Tibial nerve (tissue), 4 donors: ENCODE measurements around the gene VPS26B. TPM values are rescaled to one million over a fixed set of nuclear protein-coding genes. Genes with fewer than 3 reads are reported as not detected.
"Not testable (repeated sequence)": the region's sequence is repeated elsewhere in the genome, so short reads cannot be mapped to it uniquely, and the experiment has no call there.

Experiments
- DNase-seq, 2 donors: peaks; one replicate each; pipeline ENCODE4 v3.0.0-alpha.2; 2019; ENCODE audit warnings: low spot score in 2 of 2
- H3K27ac ChIP-seq, 4 donors: fragments of 200-600 bp; sonication (generic) in 3 of 4; one replicate each; pipeline ENCODE4 v1.5.1; 2017 to 2019; ENCODE audit warnings: mild to moderate bottlenecking in 1 of 4
- H3K27me3 ChIP-seq, 2 donors: fragments of 200-600 bp; sonication (generic) in 1 of 2; one replicate each; pipeline versions ENCODE4 v1.5.1 to v1.6.0; 2017 to 2019
- H3K36me3 ChIP-seq, 3 donors: fragments of 200-600 bp; sonication (generic); one replicate each; pipeline ENCODE4 v1.5.1; 2018 to 2019
- H3K4me1 ChIP-seq, 4 donors: fragments of 200-600 bp; sonication (generic) in 3 of 4; one replicate each; pipeline ENCODE4 v1.5.1; 2017 to 2019
- H3K4me3 ChIP-seq, 4 donors: fragments of 200-600 bp; sonication (generic) in 3 of 4; one replicate each; pipeline ENCODE4 v1.5.1; 2017 to 2019; ENCODE audit warnings: mild to moderate bottlenecking in 1 of 4, moderate library complexity in 1 of 4
- H3K9me3 ChIP-seq, 4 donors: fragments of 200-600 bp; sonication (generic) in 3 of 4; one replicate each; pipeline ENCODE4 v1.5.1; 2017 to 2019
- EP300 ChIP-seq, 2 donors: sonication (generic); formaldehyde crosslinking; IDR thresholded peaks; one replicate each; pipeline ENCODE4 v1.6.1; 2017; ENCODE audit warnings: antibody characterized with exemption in 2 of 2, mild to moderate bottlenecking in 1 of 2
- POLR2A ChIP-seq, 2 donors: fragments of 450-650 bp; IDR thresholded peaks; one replicate each; pipeline ENCODE4 v1.6.1; 2017; ENCODE audit warnings: antibody characterized with exemption in 2 of 2, mild to moderate bottlenecking in 2 of 2, moderate library complexity in 2 of 2
- WGBS, 2 donors: methylation state at CpG; one replicate each; pipeline ENCODE4 v1.1.5; 2018; 5-methylcytosine and 5-hydroxymethylcytosine counted together
- total RNA-seq, 4 donors: library from RNA; depleted of rRNA; stranded (reverse); fragments of >200 nt; gene quantifications; one replicate each; pipeline ENCODE4 v1.1.0, GENCODE V29; 2016
- TF ChIP-seq, protein P1 (sequence below), 5 experiments: fragments of 200-600 bp in 3 of 5; fragments of 450-650 bp in 2 of 5; sonication (generic) in 3 of 5; IDR thresholded peaks; one replicate each; pipeline ENCODE4 v1.5.1; 2016 to 2019; ENCODE audit warnings: antibody characterized with exemption in 5 of 5, mild to moderate bottlenecking in 3 of 5, moderate library complexity in 2 of 5

Gene VPS26B
- 10 to 100 TPM; 32.7 to 35.9 (median 33.3) TPM for total RNA-seq

DNA sequence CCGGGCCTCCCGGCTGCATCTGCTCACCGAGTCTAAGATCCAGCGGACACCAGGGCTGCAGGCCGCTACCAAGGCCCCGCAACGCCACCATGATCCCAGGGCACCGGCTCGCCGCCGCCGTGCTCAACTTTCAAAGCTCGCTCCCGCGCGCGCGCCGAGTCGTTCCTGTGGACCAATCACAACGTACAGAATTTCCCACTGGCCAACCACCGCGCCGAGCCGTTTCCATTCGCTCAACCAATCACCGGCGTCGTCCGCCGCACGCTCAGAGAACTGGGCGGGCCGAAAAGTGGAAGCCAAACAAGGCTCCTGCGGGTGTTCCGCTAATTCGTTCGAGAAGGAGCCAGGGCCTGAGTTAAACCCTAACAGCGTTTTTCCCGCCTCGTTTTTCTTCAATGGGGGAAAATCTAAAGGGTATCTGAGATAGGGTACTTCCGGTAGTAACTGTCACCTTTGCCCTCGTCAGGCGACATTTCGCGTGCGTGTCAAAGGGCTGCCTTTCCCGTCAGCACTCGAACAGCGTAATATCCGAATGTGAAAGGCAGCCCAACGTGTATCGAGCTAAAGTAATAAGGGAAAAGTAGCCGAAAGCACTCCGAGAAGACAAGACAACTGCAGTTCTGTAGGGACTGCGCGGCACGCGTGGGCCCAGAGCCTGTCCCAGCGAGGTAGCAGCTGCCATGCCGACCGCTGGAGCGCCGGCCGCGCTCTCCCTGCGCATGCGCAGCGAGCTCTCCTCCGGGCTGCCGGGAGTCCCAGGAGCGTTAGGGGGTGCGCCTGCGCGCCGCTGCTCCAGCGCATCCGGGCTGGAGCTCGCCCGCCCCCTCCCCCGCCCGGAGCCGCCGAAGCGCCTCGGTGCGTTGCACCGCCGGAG lies at the start of gene VPS26B, which contains the start of gene NCAPD3:
VPS26B (plus strand) TSS at position 836 of the 874 bp plus-strand sequence. CDS start 452 bp downstream, outside the sequence.
NCAPD3 (minus strand) TSS at position 132 of the 874 bp plus-strand sequence; CDS start at position 91, 41 bp downstream.
- Histone ChIP-seq H3K4me1 (peaks cover 0 to 50% (median 18%) of the 10 kb centered on the region in 4 donors), H3K9me3 (no peaks in the 10 kb centered on the region), H3K4me3 (peak within 1 kb of the TSS; percentile 56 to 86 (median 74)), H3K36me3 (peaks cover 0 to 14% (median 0%) of the 10 kb centered on the region in 3 donors), H3K27me3 (no peaks in the 10 kb centered on the region), H3K27ac (peak within 1 kb of the TSS; percentile 89 to 97 (median 93))
- 0% methylated on average over 51 to 76 of the region's 89 CpGs for WGBS, 2 donors
- peak; percentile 95 to 96 for DNase-seq
- TF ChIP-seq POLR2A (IDR thresholded peaks at IDR 0.05) (peak; percentile 99 to 100), EP300 (IDR thresholded peaks at IDR 0.05) (peak; percentile 50 to 100)
- TF ChIP-seq, protein P1, sequence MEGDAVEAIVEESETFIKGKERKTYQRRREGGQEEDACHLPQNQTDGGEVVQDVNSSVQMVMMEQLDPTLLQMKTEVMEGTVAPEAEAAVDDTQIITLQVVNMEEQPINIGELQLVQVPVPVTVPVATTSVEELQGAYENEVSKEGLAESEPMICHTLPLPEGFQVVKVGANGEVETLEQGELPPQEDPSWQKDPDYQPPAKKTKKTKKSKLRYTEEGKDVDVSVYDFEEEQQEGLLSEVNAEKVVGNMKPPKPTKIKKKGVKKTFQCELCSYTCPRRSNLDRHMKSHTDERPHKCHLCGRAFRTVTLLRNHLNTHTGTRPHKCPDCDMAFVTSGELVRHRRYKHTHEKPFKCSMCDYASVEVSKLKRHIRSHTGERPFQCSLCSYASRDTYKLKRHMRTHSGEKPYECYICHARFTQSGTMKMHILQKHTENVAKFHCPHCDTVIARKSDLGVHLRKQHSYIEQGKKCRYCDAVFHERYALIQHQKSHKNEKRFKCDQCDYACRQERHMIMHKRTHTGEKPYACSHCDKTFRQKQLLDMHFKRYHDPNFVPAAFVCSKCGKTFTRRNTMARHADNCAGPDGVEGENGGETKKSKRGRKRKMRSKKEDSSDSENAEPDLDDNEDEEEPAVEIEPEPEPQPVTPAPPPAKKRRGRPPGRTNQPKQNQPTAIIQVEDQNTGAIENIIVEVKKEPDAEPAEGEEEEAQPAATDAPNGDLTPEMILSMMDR (IDR thresholded peaks at IDR 0.05), result peak in 1 of 5 experiments; percentile 63

DNA sequence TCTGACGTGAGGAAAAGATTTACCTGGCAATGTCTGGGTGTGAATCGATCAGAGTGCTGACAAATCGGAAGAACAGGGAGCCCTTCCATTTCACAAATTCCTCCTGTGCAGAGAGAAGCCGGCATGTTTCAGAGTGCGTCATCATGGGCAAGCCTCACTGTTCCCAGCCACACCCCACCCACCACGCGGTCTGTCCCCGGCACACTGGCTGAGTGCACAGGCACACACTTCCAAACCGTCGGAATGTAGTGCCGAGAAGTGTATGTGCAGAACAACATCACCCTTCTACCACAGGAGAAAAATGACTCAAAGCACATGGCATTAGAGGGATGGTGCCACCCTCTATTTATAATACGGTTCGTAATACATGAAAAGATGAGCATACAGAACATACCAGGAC lies 48.2 kb upstream of the VPS26B start:
- peaks cover 0 to 73% (median 0%) of the 10 kb centered on the region in 3 donors for H3K36me3 ChIP-seq
- WGBS, 2 donors, result 94 to 96% methylated on average over 13 of the region's 13 CpGs

DNA sequence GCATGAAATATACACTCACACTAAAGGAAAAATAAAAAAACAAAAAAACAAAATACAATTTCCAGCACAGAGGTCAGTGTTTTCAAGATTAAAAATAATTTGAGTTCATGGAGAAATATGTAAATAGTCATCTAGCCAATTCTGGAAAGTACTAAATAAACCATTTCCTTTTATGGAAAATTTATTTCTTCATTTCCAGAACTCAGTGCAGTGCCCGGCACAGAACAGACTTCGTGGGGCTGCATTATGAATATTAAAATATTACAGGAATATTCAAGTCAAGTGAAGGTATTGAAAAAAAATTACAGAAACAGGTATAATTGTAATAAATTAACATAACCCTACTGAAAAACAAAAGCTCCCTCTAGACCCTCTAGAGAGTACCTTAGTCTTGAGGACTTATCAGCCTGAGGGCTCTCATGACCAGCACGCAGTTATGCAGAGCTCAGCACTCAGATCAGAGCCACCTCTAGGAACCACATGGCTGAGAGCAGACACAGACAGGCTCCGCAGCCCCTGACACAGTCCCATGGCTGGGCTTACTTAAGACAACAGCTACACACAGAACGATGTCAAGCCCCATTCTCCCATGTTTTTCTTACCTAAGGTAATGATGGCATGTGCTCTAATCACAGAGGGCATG lies 46.3 kb upstream of the VPS26B start:
- Histone ChIP-seq H3K27ac (no peak overlapping the region), H3K36me3 (peaks cover 0 to 68% (median 0%) of the 10 kb centered on the region in 3 donors), H3K4me1 (no peaks in the 10 kb centered on the region), H3K4me3 (no peak overlapping the region), H3K9me3 (no peaks in the 10 kb centered on the region), H3K27me3 (no peaks in the 10 kb centered on the region)
- no peak for DNase-seq
- 72 to 78% methylated on average over 5 of the region's 5 CpGs for WGBS, 2 donors
- TF ChIP-seq POLR2A (IDR thresholded peaks at IDR 0.05) (no peak), EP300 (IDR thresholded peaks at IDR 0.05) (no peak)
- TF ChIP-seq, protein P1 (IDR thresholded peaks at IDR 0.05), result no peak

More for the DNA sequence above, 48.2 kb upstream of the VPS26B start:
- no peaks in the 10 kb centered on the region for H3K27me3 ChIP-seq
- no peak overlapping the region for H3K4me3 ChIP-seq
- TF ChIP-seq POLR2A (IDR thresholded peaks at IDR 0.05), result no peak
- TF ChIP-seq, protein P1 (IDR thresholded peaks at IDR 0.05), result no peak
- no peak for TF ChIP-seq EP300 (IDR thresholded peaks at IDR 0.05)
- DNase-seq, result no peak
- H3K27ac ChIP-seq, result no peak overlapping the region
- H3K4me1 ChIP-seq, result no peaks in the 10 kb centered on the region
- no peaks in the 10 kb centered on the region for H3K9me3 ChIP-seq

DNA sequence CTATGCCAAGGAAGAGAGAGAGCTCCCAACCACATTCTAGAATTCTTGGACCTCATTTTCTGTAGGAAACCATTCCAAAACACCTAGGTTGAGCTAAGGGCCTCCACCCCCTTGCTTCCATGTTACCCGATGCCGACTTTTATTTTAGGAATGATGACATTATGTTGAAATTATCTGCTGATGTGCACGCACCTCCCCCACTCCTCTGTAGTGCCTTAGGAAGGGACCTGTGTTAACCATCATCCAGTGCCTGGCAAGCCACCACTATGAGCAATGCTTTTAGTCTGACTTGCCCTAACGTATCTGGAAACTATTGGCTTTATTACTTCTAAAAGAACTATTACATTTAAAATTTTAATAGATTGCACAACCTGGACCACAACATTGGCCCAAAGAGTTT lies 42.8 kb upstream of the VPS26B start:
- Histone ChIP-seq H3K4me1 (no peaks in the 10 kb centered on the region), H3K27ac (no peak overlapping the region), H3K27me3 (no peaks in the 10 kb centered on the region), H3K4me3 (no peak overlapping the region), H3K36me3 (peaks cover 0 to 68% (median 0%) of the 10 kb centered on the region in 3 donors), H3K9me3 (no peaks in the 10 kb centered on the region)
- 88 to 89% methylated on average over 4 of the region's 4 CpGs for WGBS, 2 donors
- TF ChIP-seq EP300 (IDR thresholded peaks at IDR 0.05), result no peak
- TF ChIP-seq POLR2A (IDR thresholded peaks at IDR 0.05), result no peak
- TF ChIP-seq, protein P1 (IDR thresholded peaks at IDR 0.05), result no peak
- no peak for DNase-seq

DNA sequence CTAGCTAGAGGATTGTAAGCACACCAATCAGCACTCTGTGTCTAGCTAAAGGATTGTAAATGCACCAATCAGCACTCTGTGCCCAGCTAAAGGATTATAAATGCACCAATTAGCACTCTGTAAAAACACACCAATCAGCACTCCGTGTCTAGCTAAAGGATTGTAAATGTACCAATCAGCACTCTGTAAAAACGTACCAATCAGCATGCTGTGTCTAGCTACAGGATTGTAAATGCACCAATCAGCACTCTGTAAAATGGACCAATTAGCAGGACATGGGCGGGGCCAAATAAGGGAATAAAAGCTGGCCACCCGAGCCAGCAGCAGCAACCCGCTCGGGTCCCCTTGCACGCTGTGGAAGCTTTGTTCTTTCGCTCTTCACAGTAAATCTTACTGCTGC lies 36.4 kb upstream of the VPS26B start:
- not testable (repeated sequence) for H3K27ac ChIP-seq, H3K4me1 ChIP-seq, DNase-seq, H3K4me3 ChIP-seq, H3K27me3 ChIP-seq, H3K9me3 ChIP-seq
- WGBS, 2 donors, result 95 to 99% methylated on average over 8 of the region's 8 CpGs
- H3K36me3 ChIP-seq, result peaks cover 0 to 80% (median 11%) of the 10 kb centered on the region in 3 donors
